Measurements from ENCODE around the gene C2CD4C. TPM values are rescaled to one million over a fixed set of nuclear protein-coding genes. Genes with fewer than 3 reads are reported as not detected.
"Not testable (repeated sequence)": the region's sequence is repeated elsewhere in the genome, so short reads cannot be mapped to it uniquely, and the experiment has no call there.

C2CD4C gene
- polyA plus RNA-seq, 1 experiment, result 0.07 TPM

DNA sequence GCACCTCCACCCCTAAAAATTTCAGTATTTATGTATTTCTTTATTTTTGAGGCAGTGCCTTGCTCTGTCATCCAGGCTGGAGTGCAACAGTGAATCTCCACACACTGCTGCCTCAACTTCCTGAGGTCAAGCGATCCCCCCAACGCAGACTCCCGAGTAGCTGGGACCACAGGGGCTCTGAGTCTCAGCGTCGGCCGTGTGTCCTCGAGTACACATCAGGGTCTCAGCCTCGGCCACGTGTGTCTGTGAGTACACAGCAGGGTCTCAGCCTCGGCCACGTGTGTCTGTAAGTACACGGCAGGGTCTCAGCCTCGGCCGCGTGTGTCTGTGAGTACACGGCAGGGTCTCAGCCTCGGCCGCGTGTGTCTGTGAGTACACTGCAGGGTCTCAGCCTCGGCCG, 21.2 kb downstream of the C2CD4C start:
- no peak for DNase-seq (ENCODE audit: low read depth)
- ChIA-PET CTCF (interaction anchor here (1.0 kb wide), 1 partner anchor 119 kb away, joined by 3 read pairs; no protein-coding TSS in a partner anchor), POLR2A (no interaction called here)
- TF ChIP-seq CTCF (IDR thresholded peaks at IDR 0.05; ENCODE audit: insufficient read depth, low read depth, low read length), result no peak
- Histone ChIP-seq H3K36me3 (ENCODE audit: control insufficient read depth, insufficient read depth, low read length) (no peaks in the 10 kb centered on the region), H3K27me3 (ENCODE audit: control insufficient read depth, insufficient read depth, low read length) (no peaks in the 10 kb centered on the region), H3K4me3 (ENCODE audit: low read depth, low read length) (no peak overlapping the region)

- DNase-seq (ENCODE audit: low read depth); H3K36me3 ChIP-seq (ENCODE audit: control insufficient read depth, insufficient read depth, low read length); H3K4me3 ChIP-seq (ENCODE audit: low read depth, low read length); POLR2A ChIA-PET; H3K27me3 ChIP-seq (ENCODE audit: control insufficient read depth, insufficient read depth, low read length): not testable (repeated sequence)
- CTCF ChIA-PET, result interaction anchor here (1.0 kb wide), 1 partner anchor 120 kb away, joined by 3 read pairs; no protein-coding TSS in a partner anchor
Measured at GRCh38 chr19:386632-387301, 22.2 kb downstream of the C2CD4C start.

- H3K4me3 ChIP-seq (ENCODE audit: low read depth, low read length); POLR2A ChIA-PET; H3K36me3 ChIP-seq (ENCODE audit: control insufficient read depth, insufficient read depth, low read length); H3K27me3 ChIP-seq (ENCODE audit: control insufficient read depth, insufficient read depth, low read length); DNase-seq (ENCODE audit: low read depth); CTCF ChIA-PET: not testable (repeated sequence)
Measured at GRCh38 chr19:386189-386588, 22.8 kb downstream of the C2CD4C start.

GRCh38 chr19:384799-385169, 24.2 kb downstream of the C2CD4C start:
- POLR2A ChIA-PET, result no interaction called here
- Histone ChIP-seq H3K27me3 (ENCODE audit: control insufficient read depth, insufficient read depth, low read length) (no peaks in the 10 kb centered on the region), H3K4me3 (ENCODE audit: low read depth, low read length) (no peak overlapping the region), H3K36me3 (ENCODE audit: control insufficient read depth, insufficient read depth, low read length) (no peaks in the 10 kb centered on the region)
- CTCF ChIA-PET, result interaction anchor here (1.3 kb wide), 1 partner anchor 23 kb away, joined by 4 read pairs; no protein-coding TSS in a partner anchor
- no peak for TF ChIP-seq CTCF (IDR thresholded peaks at IDR 0.05; ENCODE audit: insufficient read depth, low read depth, low read length)
- no peak for DNase-seq (ENCODE audit: low read depth)

GRCh38 chr19:383922-384798, 24.8 kb downstream of the C2CD4C start:
- ChIA-PET POLR2A (no interaction called here), CTCF (interaction anchor here (0.6 to 1.3 kb wide), 3 partner anchors 22 to 128 kb away, joined by 3 to 4 read pairs (median 4); no protein-coding TSS in a partner anchor)
- Histone ChIP-seq H3K36me3 (ENCODE audit: control insufficient read depth, insufficient read depth, low read length) (no peaks in the 10 kb centered on the region), H3K4me3 (ENCODE audit: low read depth, low read length) (no peak overlapping the region), H3K27me3 (ENCODE audit: control insufficient read depth, insufficient read depth, low read length) (no peaks in the 10 kb centered on the region)
- DNase-seq (ENCODE audit: low read depth), result no peak
- TF ChIP-seq CTCF (IDR thresholded peaks at IDR 0.05; ENCODE audit: insufficient read depth, low read depth, low read length), result peak; percentile 35

DNA sequence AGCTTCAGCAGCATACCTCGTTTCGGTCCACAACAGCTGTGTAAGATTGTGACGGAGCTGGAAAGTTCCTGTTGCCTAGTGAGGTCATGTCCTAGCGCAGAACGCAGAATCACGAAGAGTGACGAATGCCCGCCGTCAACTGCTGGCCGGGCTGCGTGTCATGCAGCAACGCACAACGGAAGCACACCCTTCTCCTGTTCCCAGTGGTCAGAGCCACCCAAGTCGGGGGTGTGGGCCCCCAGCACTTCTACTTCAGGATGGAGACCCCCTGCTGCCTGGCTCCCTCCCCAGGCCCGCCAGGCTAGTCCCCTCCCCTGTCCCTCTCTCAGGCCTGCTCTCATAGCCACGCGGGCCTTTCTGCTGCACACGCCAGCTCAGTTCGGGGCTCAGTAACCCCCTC, 25.9 kb downstream of the C2CD4C start:
- DNase-seq (ENCODE audit: low read depth), result no peak
- CTCF ChIA-PET, result no interaction called here
- no peaks in the 10 kb centered on the region for H3K36me3 ChIP-seq (ENCODE audit: control insufficient read depth, insufficient read depth, low read length)
- no peaks in the 10 kb centered on the region for H3K27me3 ChIP-seq (ENCODE audit: control insufficient read depth, insufficient read depth, low read length)
- no peak overlapping the region for H3K4me3 ChIP-seq (ENCODE audit: low read depth, low read length)
- no peak for TF ChIP-seq CTCF (IDR thresholded peaks at IDR 0.05; ENCODE audit: insufficient read depth, low read depth, low read length)
- POLR2A ChIA-PET, result no interaction called here

DNA sequence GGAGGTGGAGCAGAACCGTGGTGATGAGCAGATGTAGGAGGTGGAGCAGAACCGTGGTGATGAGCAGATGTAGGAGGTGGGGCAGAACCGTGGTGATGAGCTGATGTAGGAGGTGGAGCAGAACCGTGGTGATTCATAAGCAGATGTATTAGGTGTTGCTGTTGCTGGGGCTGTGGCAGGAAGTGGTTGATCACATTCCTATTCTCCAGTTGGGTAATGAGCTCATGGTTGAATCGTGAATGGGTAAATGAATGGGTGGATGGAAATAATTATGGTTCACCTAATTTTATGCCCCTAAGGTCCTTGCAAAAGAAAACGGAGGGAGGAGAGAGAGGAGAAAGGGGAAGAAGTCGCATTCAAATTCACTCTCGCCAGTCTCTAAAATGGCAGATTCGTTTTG, 26.4 kb downstream of the C2CD4C start:
- H3K27me3 ChIP-seq (ENCODE audit: control insufficient read depth, insufficient read depth, low read length); H3K36me3 ChIP-seq (ENCODE audit: control insufficient read depth, insufficient read depth, low read length); CTCF ChIA-PET; H3K4me3 ChIP-seq (ENCODE audit: low read depth, low read length); POLR2A ChIA-PET: not testable (repeated sequence)
- peak; percentile 60 for DNase-seq (ENCODE audit: low read depth)

DNA sequence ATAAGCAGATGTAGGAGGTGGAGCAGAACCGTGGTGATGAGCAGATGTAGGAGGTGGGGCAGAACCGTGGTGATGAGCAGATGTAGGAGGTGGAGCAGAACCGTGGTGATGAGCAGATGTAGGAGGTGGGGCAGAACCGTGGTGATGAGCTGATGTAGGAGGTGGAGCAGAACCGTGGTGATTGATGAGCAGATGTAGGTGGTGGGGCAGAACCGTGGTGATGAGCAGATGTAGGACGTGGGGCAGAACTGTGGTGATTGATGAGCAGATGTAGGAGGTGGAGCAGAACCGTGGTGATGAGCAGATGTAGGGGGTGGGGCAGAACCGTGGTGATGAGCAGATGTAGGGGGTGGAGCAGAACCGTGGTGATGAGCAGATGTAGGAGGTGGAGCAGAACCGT, 27.0 kb downstream of the C2CD4C start:
- H3K4me3 ChIP-seq (ENCODE audit: low read depth, low read length); POLR2A ChIA-PET; H3K27me3 ChIP-seq (ENCODE audit: control insufficient read depth, insufficient read depth, low read length); DNase-seq (ENCODE audit: low read depth); CTCF ChIA-PET; H3K36me3 ChIP-seq (ENCODE audit: control insufficient read depth, insufficient read depth, low read length): not testable (repeated sequence)

All from BJ (cell line).